Breast epithelium (tissue), 4 donors: Measurements from ENCODE around the gene ZFYVE21. TPM values are rescaled to one million over a fixed set of nuclear protein-coding genes. Genes with fewer than 3 reads are reported as not detected.

Experiments
- DNase-seq, 2 donors: peaks; one replicate each; pipeline ENCODE4 v3.0.0-alpha.2; 2019; ENCODE audit warnings: low spot score in 2 of 2
- H3K27ac ChIP-seq, 2 donors: fragments of 200-600 bp; sonication (generic) in 1 of 2; one replicate each; pipeline ENCODE4 v1.5.1; 2016 to 2019; ENCODE audit warnings: mild to moderate bottlenecking in 1 of 2
- H3K27me3 ChIP-seq, 2 donors: fragments of 200-600 bp; sonication (generic) in 1 of 2; one replicate each; pipeline versions ENCODE4 v1.5.1 to v1.6.0; 2017 to 2019; ENCODE audit warnings: control low read depth in 1 of 2, mild to moderate bottlenecking in 1 of 2
- H3K36me3 ChIP-seq: fragments of 200-600 bp; one replicate; pipeline ENCODE4 v1.5.1; 2019
- H3K4me1 ChIP-seq, 2 donors: fragments of 200-600 bp; sonication (generic); one replicate each; pipeline ENCODE4 v1.5.1; 2016 to 2019; ENCODE audit warnings: control low read depth in 1 of 2
- H3K4me3 ChIP-seq, 3 donors: fragments of 200-600 bp; sonication (generic); 1 replicate in 2 of 3; 2 replicates in 1 of 3; pipeline ENCODE4 v1.5.1; 2016 to 2019; ENCODE audit warnings: mild to moderate bottlenecking in 3 of 3, moderate library complexity in 2 of 3
- H3K9me3 ChIP-seq, 2 donors: fragments of 200-600 bp; sonication (generic) in 1 of 2; one replicate each; pipeline ENCODE4 v1.5.1; 2016 to 2019; ENCODE audit warnings: control low read depth in 1 of 2
- CTCF ChIP-seq, 3 donors: fragments of 450-650 bp; IDR thresholded peaks; one replicate each; pipeline ENCODE4 v1.5.1; 2016 to 2017; ENCODE audit warnings: antibody characterized with exemption in 3 of 3, mild to moderate bottlenecking in 3 of 3, moderate library complexity in 3 of 3
- POLR2A ChIP-seq: fragments of 450-650 bp; IDR thresholded peaks from one replicate; pipeline ENCODE4 v1.6.1; 2016; ENCODE audit warnings: antibody characterized with exemption, mild to moderate bottlenecking, moderate library complexity
- POLR2AphosphoS5 ChIP-seq, 3 donors: sonication (generic); formaldehyde crosslinking; IDR thresholded peaks; one replicate each; pipeline ENCODE4 v1.6.1; 2017; ENCODE audit warnings: antibody characterized with exemption in 3 of 3
- intact Hi-C: fragments of 100-400 bp; cut with DNase I; formaldehyde crosslinking; loops from one replicate; pipeline ENCODE4 v1.15.1; 2023; ENCODE audit warnings: low total_unique reads
- total RNA-seq, 3 donors: library from RNA; depleted of rRNA; stranded (reverse); fragments of >200 nt; gene quantifications; one replicate each; pipeline ENCODE4 v1.1.0, GENCODE V29; 2016

Gene ZFYVE21
- total RNA-seq, 3 donors from 2014 or later = 57.4 to 140 (median 96.0) TPM

GRCh38 chr14:103698380-103699260, 17.0 kb upstream of the ZFYVE21 start:
- no peak for TF ChIP-seq POLR2A
- no peak for TF ChIP-seq POLR2AphosphoS5 (IDR thresholded peaks at IDR 0.05)
- no peak for TF ChIP-seq CTCF (IDR thresholded peaks at IDR 0.05)
- H3K4me3 ChIP-seq = no peak overlapping the region
- peak overlapping the region; percentile 32 to 60 for H3K27ac ChIP-seq
- peak; percentile 68 to 74 for DNase-seq
- H3K27me3 ChIP-seq = no peaks in the 10 kb centered on the region
- no peaks in the 10 kb centered on the region for H3K9me3 ChIP-seq
- no peaks in the 10 kb centered on the region for H3K36me3 ChIP-seq
- intact Hi-C loops = no loop called here
- peaks cover 3 to 16% of the 10 kb centered on the region in 2 donors for H3K4me1 ChIP-seq

- H3K4me1 ChIP-seq = peaks cover 3 to 16% of the 10 kb centered on the region in 2 donors
Observed at GRCh38 chr14:103699261-103699661, 16.3 kb upstream of the ZFYVE21 start.

GRCh38 chr14:103699901-103700752, 15.5 kb upstream of the ZFYVE21 start:
- Histone ChIP-seq H3K9me3 (no peaks in the 10 kb centered on the region), H3K4me1 (peaks cover 3 to 16% of the 10 kb centered on the region in 2 donors), H3K36me3 (no peaks in the 10 kb centered on the region), H3K4me3 (no peak overlapping the region), H3K27ac (peak overlapping the region in 1 of 2 donors; percentile 21), H3K27me3 (no peaks in the 10 kb centered on the region)
- intact Hi-C loops = no loop called here
- DNase-seq = no peak
- TF ChIP-seq CTCF (IDR thresholded peaks at IDR 0.05) (no peak), POLR2AphosphoS5 (IDR thresholded peaks at IDR 0.05) (no peak), POLR2A (no peak)

More at GRCh38 chr14:103699261-103699661, 16.3 kb upstream of the ZFYVE21 start:
- Histone ChIP-seq H3K27ac (peak overlapping the region in 1 of 2 donors; percentile 21), H3K4me3 (no peak overlapping the region), H3K27me3 (no peaks in the 10 kb centered on the region), H3K9me3 (no peaks in the 10 kb centered on the region), H3K36me3 (no peaks in the 10 kb centered on the region)
- intact Hi-C loops = no loop called here
- no peak for DNase-seq
- TF ChIP-seq POLR2A (no peak), POLR2AphosphoS5 (IDR thresholded peaks at IDR 0.05) (no peak), CTCF (IDR thresholded peaks at IDR 0.05) (no peak)

GRCh38 chr14:103700753-103701490, 14.7 kb upstream of the ZFYVE21 start:
- Histone ChIP-seq H3K36me3 (no peaks in the 10 kb centered on the region), H3K4me1 (peaks cover 3 to 16% of the 10 kb centered on the region in 2 donors), H3K27ac (no peak overlapping the region), H3K27me3 (no peaks in the 10 kb centered on the region), H3K4me3 (no peak overlapping the region), H3K9me3 (no peaks in the 10 kb centered on the region)
- TF ChIP-seq POLR2A (no peak), POLR2AphosphoS5 (IDR thresholded peaks at IDR 0.05) (no peak), CTCF (IDR thresholded peaks at IDR 0.05) (no peak)
- intact Hi-C loops = no loop called here
- no peak for DNase-seq
